SK-N-SH treated with all-trans-retinoic acid at 6 μM for 48 hours (cell line): ENCODE measurements around the gene DNAH14.
"Not testable (repeated sequence)": the region's sequence is repeated elsewhere in the genome, so short reads cannot be mapped to it uniquely, and the experiment has no call there.

Source experiments
- ATAC-seq: fragments of 200-7000 bp; cut with Tn5 transposase; 3 replicates; pipeline ENCODE4 v1.9.1; 2020; ENCODE audit warnings: mild to moderate bottlenecking, moderate library complexity
- ARNTL ChIP-seq: fragments of 450-650 bp; formaldehyde crosslinking; IDR thresholded peaks from 2 replicates; pipeline ENCODE4 v1.5.0; 2020; ENCODE audit warnings: low read depth, mild to moderate bottlenecking, moderate library complexity, borderline replicate concordance
- BACH2 ChIP-seq: fragments of 250-450 bp; sonication (Bioruptor Pico); IDR thresholded peaks from 2 replicates; pipeline ENCODE4 v1.9.0; 2021; ENCODE audit warnings: mild to moderate bottlenecking, borderline replicate concordance
- CSDC2 ChIP-seq: fragments of 250-450 bp; sonication (Bioruptor Pico); IDR thresholded peaks from 2 replicates; pipeline ENCODE4 v1.5.0; 2020; ENCODE audit warnings: mild to moderate bottlenecking, moderate library complexity
- CSRNP3 ChIP-seq: fragments of 250-450 bp; sonication (Bioruptor Pico); IDR thresholded peaks from 2 replicates; pipeline ENCODE4 v1.5.1; 2021; ENCODE audit warnings: mild to moderate bottlenecking, moderate library complexity
- ESRRG ChIP-seq: fragments of 250-450 bp; sonication (Bioruptor Pico); IDR thresholded peaks from 2 replicates; pipeline ENCODE4 v1.6.1; 2021; ENCODE audit warnings: mild to moderate bottlenecking
- ISL1 ChIP-seq: fragments of 250-450 bp; sonication (Bioruptor Pico); IDR thresholded peaks from 2 replicates; pipeline ENCODE4 v2.1.2; 2022; ENCODE audit warnings: mild to moderate bottlenecking, moderate library complexity
- OSR1 ChIP-seq: fragments of 250-450 bp; sonication (Bioruptor Pico); IDR thresholded peaks from 2 replicates; pipeline ENCODE4 v1.8.0; 2022; ENCODE audit warnings: moderate library complexity, mild to moderate bottlenecking, inconsistent platforms
- PATZ1 ChIP-seq: fragments of 250-450 bp; sonication (Bioruptor Pico); IDR thresholded peaks from 2 replicates; pipeline ENCODE4 v1.8.0; 2020; ENCODE audit warnings: mild to moderate bottlenecking, moderate library complexity, borderline replicate concordance
- PPARA ChIP-seq: fragments of 250-450 bp; sonication (Bioruptor Pico); IDR thresholded peaks from 2 replicates; pipeline ENCODE4 v1.5.0; 2020; ENCODE audit warnings: mild to moderate bottlenecking, borderline replicate concordance
- RARB ChIP-seq: fragments of 250-450 bp; sonication (Bioruptor Pico); IDR thresholded peaks from 2 replicates; pipeline ENCODE4 v1.8.0; 2021; ENCODE audit warnings: mild to moderate bottlenecking, moderate library complexity
- SNAI2 ChIP-seq: fragments of 250-450 bp; sonication (Bioruptor Pico); IDR thresholded peaks from 2 replicates; pipeline ENCODE4 v1.5.0; 2020; ENCODE audit warnings: mild to moderate bottlenecking, moderate library complexity
- TOX ChIP-seq: fragments of 250-450 bp; sonication (Bioruptor Pico); IDR thresholded peaks from 2 replicates; pipeline ENCODE4 v1.8.0; 2021; ENCODE audit warnings: mild to moderate bottlenecking, moderate library complexity, borderline replicate concordance
- TSHZ2 ChIP-seq: fragments of 250-450 bp; sonication (Bioruptor Pico); IDR thresholded peaks from 2 replicates; pipeline ENCODE4 v1.5.0; 2020; ENCODE audit warnings: mild to moderate bottlenecking, moderate library complexity
- ZC3H10 ChIP-seq: fragments of 250-450 bp; sonication (Bioruptor Pico); IDR thresholded peaks from 2 replicates; pipeline ENCODE4 v1.5.1; 2021; ENCODE audit warnings: mild to moderate bottlenecking, moderate library complexity
- ZFP3 ChIP-seq: fragments of 250-450 bp; sonication (Bioruptor Pico); IDR thresholded peaks from 2 replicates; pipeline ENCODE4 v1.5.0; 2020; ENCODE audit warnings: mild to moderate bottlenecking, moderate library complexity
- ZFP30 ChIP-seq: fragments of 450-650 bp; formaldehyde crosslinking; IDR thresholded peaks from 2 replicates; pipeline ENCODE4 v1.5.0; 2022; ENCODE audit warnings: mild to moderate bottlenecking, moderate library complexity
- ZNF565 ChIP-seq: fragments of 450-650 bp; formaldehyde crosslinking; conservative IDR thresholded peaks from 2 replicates; pipeline ENCODE4 v1.5.0; 2020; ENCODE audit warnings: low read depth, mild to moderate bottlenecking, moderate library complexity
- ZNF70 ChIP-seq: fragments of 450-650 bp; formaldehyde crosslinking; IDR thresholded peaks from 2 replicates; pipeline ENCODE4 v1.5.0; 2020; ENCODE audit warnings: mild to moderate bottlenecking, moderate library complexity
- ZNF8 ChIP-seq: fragments of 450-650 bp; formaldehyde crosslinking; IDR thresholded peaks from 2 replicates; pipeline ENCODE4 v1.5.0; 2020; ENCODE audit warnings: mild to moderate bottlenecking, moderate library complexity
- TF ChIP-seq, protein P1 (sequence below): fragments of 250-450 bp; sonication (Bioruptor Pico); IDR thresholded peaks from 2 replicates; pipeline ENCODE4 v1.8.0; 2021; ENCODE audit warnings: low read depth, mild to moderate bottlenecking, moderate library complexity, borderline replicate concordance

The DNAH14 gene

DNA sequence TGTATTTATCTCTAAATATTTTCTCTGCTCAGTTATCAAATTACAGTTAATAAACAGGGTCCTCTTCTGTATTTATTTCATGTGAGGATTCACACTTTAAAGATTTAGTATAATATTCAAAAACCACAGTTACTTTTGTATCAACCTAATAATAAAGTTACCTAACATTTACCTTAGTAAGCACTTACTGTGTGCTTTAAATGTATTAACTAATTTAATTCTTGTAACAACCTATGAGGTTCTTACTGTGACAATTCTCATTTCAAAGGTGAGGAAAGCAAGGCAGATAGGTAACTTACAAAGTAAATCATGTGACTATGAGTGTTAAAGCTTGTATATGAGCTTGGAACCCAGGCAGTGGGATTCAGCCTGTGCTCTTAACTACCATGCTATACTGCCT is 30.2 kb downstream of the DNAH14 start:
- TF ChIP-seq CSRNP3 (CRISPR knock-in tag) (no peak), TOX (CRISPR knock-in tag) (no peak), ZNF8 (CRISPR knock-in tag) (no peak), OSR1 (CRISPR knock-in tag) (no peak), ZFP30 (CRISPR knock-in tag) (no peak), RARB (CRISPR knock-in tag) (no peak), PATZ1 (CRISPR knock-in tag) (no peak), ZFP3 (CRISPR knock-in tag) (no peak), ISL1 (no peak), BACH2 (CRISPR knock-in tag) (no peak), PPARA (CRISPR knock-in tag) (no peak), ZC3H10 (CRISPR knock-in tag) (no peak), TSHZ2 (CRISPR knock-in tag) (no peak), CSDC2 (CRISPR knock-in tag) (no peak), ESRRG (CRISPR knock-in tag) (no peak)
- TF ChIP-seq, protein P1, sequence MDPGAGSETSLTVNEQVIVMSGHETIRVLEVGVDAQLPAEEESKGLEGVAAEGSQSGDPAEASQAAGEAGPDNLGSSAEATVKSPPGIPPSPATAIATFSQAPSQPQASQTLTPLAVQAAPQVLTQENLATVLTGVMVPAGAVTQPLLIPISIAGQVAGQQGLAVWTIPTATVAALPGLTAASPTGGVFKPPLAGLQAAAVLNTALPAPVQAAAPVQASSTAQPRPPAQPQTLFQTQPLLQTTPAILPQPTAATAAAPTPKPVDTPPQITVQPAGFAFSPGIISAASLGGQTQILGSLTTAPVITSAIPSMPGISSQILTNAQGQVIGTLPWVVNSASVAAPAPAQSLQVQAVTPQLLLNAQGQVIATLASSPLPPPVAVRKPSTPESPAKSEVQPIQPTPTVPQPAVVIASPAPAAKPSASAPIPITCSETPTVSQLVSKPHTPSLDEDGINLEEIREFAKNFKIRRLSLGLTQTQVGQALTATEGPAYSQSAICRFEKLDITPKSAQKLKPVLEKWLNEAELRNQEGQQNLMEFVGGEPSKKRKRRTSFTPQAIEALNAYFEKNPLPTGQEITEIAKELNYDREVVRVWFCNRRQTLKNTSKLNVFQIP (CRISPR knock-in tag) = no peak
- no peak for ATAC-seq

GRCh38 chr1:224980181-224980580 is 50.7 kb downstream of the DNAH14 start:
- ATAC-seq = no peak
- TF ChIP-seq PATZ1 (CRISPR knock-in tag) (no peak), ARNTL (no peak), ZNF565 (no peak), SNAI2 (no peak), OSR1 (CRISPR knock-in tag) (no peak), ZNF70 (CRISPR knock-in tag) (no peak)

DNA sequence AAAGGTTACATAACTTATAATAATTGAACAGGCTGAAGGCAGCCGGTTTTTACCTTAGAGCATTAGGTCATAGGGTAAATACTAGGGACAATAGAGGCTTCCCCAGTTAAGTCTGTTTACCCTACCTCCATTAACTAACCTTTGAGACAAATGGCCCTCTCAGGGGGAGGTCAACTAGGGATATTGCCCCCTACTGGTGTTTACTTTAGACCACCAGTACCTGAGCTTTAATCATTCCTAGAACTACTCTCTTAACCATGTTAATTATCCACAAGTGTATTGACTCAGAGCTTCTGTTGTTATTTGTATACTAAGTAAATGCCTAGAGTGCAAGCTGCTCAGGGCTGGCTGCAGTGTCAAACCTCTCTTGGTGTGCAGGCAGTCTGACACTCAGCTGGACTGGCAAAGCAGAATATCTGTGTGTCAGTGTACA is 52.5 kb downstream of the DNAH14 start:
- not testable (repeated sequence) for ATAC-seq

DNA sequence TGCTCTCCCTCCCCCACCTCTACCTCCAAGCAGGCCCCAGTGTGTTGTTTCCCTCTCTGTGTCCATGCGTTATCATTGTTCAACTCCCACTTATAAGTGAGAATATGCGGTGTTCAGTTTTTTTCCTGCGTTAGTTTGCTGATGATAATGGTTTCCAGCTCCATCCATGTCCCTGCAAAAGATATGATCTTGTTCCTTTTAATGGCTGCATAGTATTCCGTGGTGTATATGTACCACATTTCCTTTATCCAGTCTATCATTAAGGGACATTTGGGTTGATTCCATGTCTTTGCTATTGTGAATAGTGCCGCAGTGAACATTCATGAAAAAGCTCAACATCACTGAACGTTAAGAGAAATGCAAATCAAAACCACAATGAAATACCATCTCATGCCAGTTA is 58.6 kb downstream of the DNAH14 start:
- ATAC-seq = no peak
- TF ChIP-seq ZNF8 (CRISPR knock-in tag) (0 out of 2 replicates have a peak, but pooled peaks have one; percentile 7), ARNTL (no peak)
- TF ChIP-seq, all 23 proteins: peak for 1
